OCI-LY7 (cell line): ENCODE measurements around the gene MEIS2. TPM values are rescaled to one million over a fixed set of nuclear protein-coding genes. Genes with fewer than 3 reads are reported as not detected.

ENCODE experiments used
- BruUV-seq: library from RNA; stranded (reverse); fragments of 400-500 nt; replicated peaks from 2 replicates; lab custom pipeline; 2021; lab: Mats Ljungman, UMichigan
- CTCF ChIA-PET: fragments of 300-600 bp; sonication (Branson Sonifier 250); formaldehyde crosslinking; loops from one replicate; lab custom pipeline; 2022; ENCODE audit warnings: antibody characterized with exemption; ENCODE audit not compliant: unreplicated experiment; lab: Charles Lee
- POLR2A ChIA-PET: fragments of 300-600 bp; sonication (Branson Sonifier 250); formaldehyde crosslinking; loops from one replicate; lab custom pipeline; 2022; ENCODE audit warnings: antibody characterized with exemption; lab: Charles Lee
- DNase-seq: peaks from one replicate; pipeline ENCODE4 v3.0.0-alpha.2; 2015; ENCODE audit warnings: low spot score
- H2AFZ ChIP-seq: fragments of 200-600 bp; sonication (generic), shearing (Covaris generic); 2 replicates; pipeline ENCODE4 v1.6.1; 2014; ENCODE audit warnings: mild to moderate bottlenecking, antibody characterized with exemption, low read length, moderate library complexity
- H3K27ac ChIP-seq: fragments of 200-600 bp; sonication (generic); 2 replicates; pipeline ENCODE4 v1.5.1; 2014; ENCODE audit warnings: mixed run types, low read depth, mild to moderate bottlenecking, moderate library complexity, low read length, inconsistent platforms; ENCODE audit not compliant: poor library complexity, severe bottlenecking
- H3K36me3 ChIP-seq: fragments of 200-600 bp; sonication (generic); 2 replicates; pipeline ENCODE4 v1.6.1; 2014; ENCODE audit warnings: mild to moderate bottlenecking, antibody characterized with exemption, low read length, moderate library complexity, mixed read lengths; ENCODE audit not compliant: insufficient read depth
- H3K4me1 ChIP-seq: fragments of 200-600 bp; sonication (generic); 2 replicates; pipeline ENCODE4 v1.5.1; 2014; ENCODE audit warnings: mild to moderate bottlenecking, low read length; ENCODE audit not compliant: insufficient read depth, poor library complexity, severe bottlenecking
- H3K4me2 ChIP-seq: fragments of 200-600 bp; sonication (generic); 2 replicates; pipeline ENCODE4 v1.6.1; 2014; ENCODE audit warnings: mild to moderate bottlenecking, low read length
- H3K4me3 ChIP-seq: fragments of 200-600 bp; sonication (generic); 2 replicates; pipeline ENCODE4 v1.5.1; 2014; ENCODE audit warnings: mild to moderate bottlenecking, low read depth, low read length; ENCODE audit not compliant: poor library complexity, severe bottlenecking
- H3K79me2 ChIP-seq: fragments of 200-600 bp; sonication (generic); 2 replicates; pipeline ENCODE4 v1.6.1; 2016; ENCODE audit warnings: low read depth, mild to moderate bottlenecking, low read length, moderate library complexity, mixed read lengths; ENCODE audit not compliant: insufficient read depth
- H3K9me2 ChIP-seq: fragments of 200-600 bp; sonication (generic); 2 replicates; pipeline ENCODE4 v1.6.1; 2016; ENCODE audit warnings: mild to moderate bottlenecking, low read length, mixed read lengths; ENCODE audit not compliant: insufficient read depth
- H3K9me3 ChIP-seq: fragments of 200-600 bp; sonication (generic); 2 replicates; pipeline ENCODE4 v1.6.1; 2014; ENCODE audit warnings: mild to moderate bottlenecking, mixed run types, low read length, mixed read lengths
- H4K20me1 ChIP-seq: fragments of 200-600 bp; sonication (generic); 2 replicates; pipeline ENCODE4 v1.6.1; 2014; ENCODE audit warnings: mild to moderate bottlenecking, antibody characterized with exemption, low read length, moderate library complexity, mixed read lengths; ENCODE audit not compliant: insufficient read depth
- EZH2phosphoT487 ChIP-seq: fragments of 200-600 bp; sonication (generic); IDR thresholded peaks from 2 replicates; pipeline ENCODE4 v1.6.1; 2018; ENCODE audit warnings: low read depth, borderline replicate concordance, mild to moderate bottlenecking, mixed run types, antibody characterized with exemption, low read length, moderate library complexity, mixed read lengths
- intact Hi-C: fragments of 100-400 bp; cut with micrococcal nuclease; formaldehyde crosslinking; loops from one replicate; pipeline ENCODE4 v1.10.0; 2022; ENCODE audit not compliant: unreplicated experiment
- total RNA-seq, 2 experiments: library from RNA; depleted of rRNA in 1 of 2; stranded (reverse); fragments of >200 nt in 1 of 2; shearing (Covaris generic) in 1 of 2; gene quantifications; 2 replicates each; pipeline ENCODE4 v1.2.3, GENCODE V29; 2014 to 2022
- TF ChIP-seq, protein P1 (sequence below): fragments of 200-600 bp; sonication (generic); conservative IDR thresholded peaks from 2 replicates; pipeline ENCODE4 v1.5.1; 2014; ENCODE audit warnings: mild to moderate bottlenecking, antibody characterized with exemption, low read length, moderate library complexity, mixed read lengths

MEIS2 gene
- total RNA-seq, 2 experiments from 2014 or later, result 31.0 to 35.8 TPM

DNA sequence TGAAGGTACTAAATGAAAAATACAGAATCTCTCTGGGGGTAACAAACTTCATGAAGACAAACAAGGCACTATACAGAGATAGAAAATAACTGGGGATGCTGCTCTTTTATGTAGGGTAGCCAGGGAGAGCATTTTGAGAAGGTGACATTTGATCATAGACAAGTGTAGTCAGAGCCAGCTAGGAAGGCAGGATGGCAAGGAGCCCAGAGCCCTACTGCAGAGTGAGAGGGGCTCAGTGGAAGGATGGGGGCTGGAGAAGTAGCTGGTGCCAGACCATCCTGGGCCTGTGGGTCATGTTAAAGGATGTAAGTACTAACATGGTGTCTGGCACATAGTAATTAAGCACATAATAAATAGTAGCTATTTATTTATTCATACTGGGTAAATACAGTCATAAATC, 133.6 kb downstream of the MEIS2 start:
- CTCF ChIA-PET, result no interaction called here
- Histone ChIP-seq H2AFZ (no peak overlapping the region), H3K4me3 (no peak overlapping the region), H4K20me1 (no peaks in the 10 kb centered on the region), H3K9me3 (no peaks in the 10 kb centered on the region), H3K4me1 (no peaks in the 10 kb centered on the region), H3K79me2 (no peaks in the 10 kb centered on the region), H3K27ac (no peak overlapping the region), H3K9me2 (no peaks in the 10 kb centered on the region), H3K4me2 (no peak overlapping the region), H3K36me3 (peaks cover 4% of the 10 kb centered on the region; the same call in 1 of the 2 replicates)
- intact Hi-C loops, result no loop called here
- POLR2A ChIA-PET, result interaction anchor here (0.5 to 0.6 kb wide), 2 partner anchors 776 to 1947 kb away, joined by 3 read pairs; no protein-coding TSS in a partner anchor
- DNase-seq, result no peak
- BruUV-seq, result no TSS peak
- TF ChIP-seq, protein P1, sequence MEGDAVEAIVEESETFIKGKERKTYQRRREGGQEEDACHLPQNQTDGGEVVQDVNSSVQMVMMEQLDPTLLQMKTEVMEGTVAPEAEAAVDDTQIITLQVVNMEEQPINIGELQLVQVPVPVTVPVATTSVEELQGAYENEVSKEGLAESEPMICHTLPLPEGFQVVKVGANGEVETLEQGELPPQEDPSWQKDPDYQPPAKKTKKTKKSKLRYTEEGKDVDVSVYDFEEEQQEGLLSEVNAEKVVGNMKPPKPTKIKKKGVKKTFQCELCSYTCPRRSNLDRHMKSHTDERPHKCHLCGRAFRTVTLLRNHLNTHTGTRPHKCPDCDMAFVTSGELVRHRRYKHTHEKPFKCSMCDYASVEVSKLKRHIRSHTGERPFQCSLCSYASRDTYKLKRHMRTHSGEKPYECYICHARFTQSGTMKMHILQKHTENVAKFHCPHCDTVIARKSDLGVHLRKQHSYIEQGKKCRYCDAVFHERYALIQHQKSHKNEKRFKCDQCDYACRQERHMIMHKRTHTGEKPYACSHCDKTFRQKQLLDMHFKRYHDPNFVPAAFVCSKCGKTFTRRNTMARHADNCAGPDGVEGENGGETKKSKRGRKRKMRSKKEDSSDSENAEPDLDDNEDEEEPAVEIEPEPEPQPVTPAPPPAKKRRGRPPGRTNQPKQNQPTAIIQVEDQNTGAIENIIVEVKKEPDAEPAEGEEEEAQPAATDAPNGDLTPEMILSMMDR, result no peak
- no peak for TF ChIP-seq EZH2phosphoT487

DNA sequence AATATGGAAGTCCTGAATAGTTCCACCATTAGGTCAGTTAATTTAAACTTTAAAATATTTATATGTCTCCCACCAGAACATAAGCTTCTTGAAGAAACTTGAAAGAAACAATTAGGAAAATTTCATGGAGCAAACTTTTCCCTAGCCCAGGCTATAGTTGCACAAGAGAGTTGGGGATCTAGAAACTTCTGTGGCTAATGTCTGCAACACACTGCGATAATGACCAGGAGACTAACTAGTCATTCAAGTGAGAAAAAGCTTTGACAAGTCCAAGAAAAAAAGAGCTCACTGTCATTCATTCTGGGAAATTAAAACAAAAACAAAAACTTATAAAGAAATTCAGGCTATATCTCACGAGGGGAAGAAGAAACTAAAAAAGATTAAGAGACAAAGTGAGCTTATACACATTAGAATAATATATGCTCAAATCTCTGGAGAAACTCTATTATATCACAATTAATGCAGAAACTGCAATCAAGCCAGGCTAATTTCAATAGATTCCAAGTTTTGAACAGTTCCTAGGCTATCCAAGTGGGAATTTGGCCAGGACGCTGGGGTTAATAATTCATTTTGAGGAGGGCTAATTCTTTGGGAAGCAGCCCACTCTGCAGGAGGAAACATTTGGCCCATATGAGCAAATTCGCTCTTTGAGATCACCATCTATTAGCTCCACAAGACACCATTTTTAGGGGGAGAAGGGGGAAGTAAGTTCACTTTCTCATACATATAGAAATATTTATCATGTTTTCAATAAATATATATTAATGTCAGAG, 134.6 kb downstream of the MEIS2 start:
- DNase-seq, result no peak
- no peak overlapping the region for H2AFZ ChIP-seq
- BruUV-seq, result no TSS peak
- no peak for TF ChIP-seq EZH2phosphoT487
- TF ChIP-seq, protein P1, result no peak
- intact Hi-C loops, result no loop called here
- ChIA-PET CTCF (no interaction called here), POLR2A (interaction anchor here (0.5 to 1.9 kb wide), 3 partner anchors 17 to 54 kb away, joined by 3 to 4 read pairs (median 3); no protein-coding TSS in a partner anchor)
- H3K27ac ChIP-seq, result no peak overlapping the region
- H3K4me2 ChIP-seq, result no peak overlapping the region
- H3K9me3 ChIP-seq, result no peaks in the 10 kb centered on the region
- H4K20me1 ChIP-seq, result no peaks in the 10 kb centered on the region
- H3K4me1 ChIP-seq, result no peaks in the 10 kb centered on the region
- no peaks in the 10 kb centered on the region for H3K79me2 ChIP-seq
- H3K36me3 ChIP-seq, result peaks cover 4% of the 10 kb centered on the region; the same call in 1 of the 2 replicates
- no peak overlapping the region for H3K4me3 ChIP-seq
- no peaks in the 10 kb centered on the region for H3K9me2 ChIP-seq

DNA sequence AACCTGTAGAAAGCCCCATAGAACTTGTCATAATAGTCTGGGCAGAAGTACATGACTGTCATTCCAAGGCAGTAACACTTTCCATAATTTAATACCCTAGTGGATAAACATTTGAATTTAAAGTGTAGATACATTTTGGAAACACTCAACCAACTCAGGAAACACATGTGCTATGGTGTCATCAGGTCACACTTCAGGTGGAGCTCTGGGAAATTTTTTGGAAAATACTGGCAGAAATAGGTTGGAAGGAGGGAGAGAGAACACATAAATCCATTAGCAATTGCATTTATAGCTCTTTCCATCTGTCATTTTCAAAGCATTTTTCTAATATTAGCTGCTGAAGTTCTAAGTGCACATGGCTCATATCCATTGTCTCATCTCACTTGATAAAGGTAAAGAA, 135.7 kb downstream of the MEIS2 start:
- no peak overlapping the region for H3K4me2 ChIP-seq
- no peak for TF ChIP-seq EZH2phosphoT487
- intact Hi-C loops, result no loop called here
- H3K4me3 ChIP-seq, result no peak overlapping the region
- no TSS peak for BruUV-seq
- peaks cover 4% of the 10 kb centered on the region; the same call in 1 of the 2 replicates for H3K36me3 ChIP-seq
- H2AFZ ChIP-seq, result no peak overlapping the region
- ChIA-PET CTCF (no interaction called here), POLR2A (interaction anchor here (1.9 kb wide), 1 partner anchor 26 kb away, joined by 4 read pairs; no protein-coding TSS in a partner anchor)
- no peaks in the 10 kb centered on the region for H3K4me1 ChIP-seq
- 0 out of 2 replicates have a peak, but pooled peaks cover 4% of the 10 kb centered on the region for H4K20me1 ChIP-seq
- no peaks in the 10 kb centered on the region for H3K79me2 ChIP-seq
- H3K27ac ChIP-seq, result no peak overlapping the region
- H3K9me2 ChIP-seq, result no peaks in the 10 kb centered on the region; the same call in 1 of the 2 replicates
- H3K9me3 ChIP-seq, result no peaks in the 10 kb centered on the region
- DNase-seq, result no peak
